CD1c-positive myeloid dendritic cell (primary cell): ENCODE results near the gene ATXN7L2.

Experiments
- DNase-seq: peaks from one replicate; pipeline ENCODE4 v3.0.0-alpha.2; 2016; ENCODE audit errors: extremely low spot score

ATXN7L2 gene

GRCh38 chr1:109476825-109477224 is 6.9 kb upstream of the ATXN7L2 start:
- no peak for DNase-seq

- no peak for DNase-seq
Observed at GRCh38 chr1:109477821-109478220, 5.9 kb upstream of the ATXN7L2 start.

GRCh38 chr1:109478806-109479205 is 4.9 kb upstream of the ATXN7L2 start:
- no peak for DNase-seq

- DNase-seq: no peak
Observed at GRCh38 chr1:109479311-109479710, 4.4 kb upstream of the ATXN7L2 start.

GRCh38 chr1:109479901-109480300 is 3.8 kb upstream of the ATXN7L2 start:
- DNase-seq: no peak

GRCh38 chr1:109481646-109482045 is 2.1 kb upstream of the ATXN7L2 start:
- DNase-seq: no peak

- DNase-seq: no peak
Observed at GRCh38 chr1:109482242-109482641, 1.5 kb upstream of the ATXN7L2 start.

GRCh38 chr1:109482791-109483671 is 674 bp upstream of the ATXN7L2 start:
- DNase-seq: no peak

- no peak for DNase-seq
Observed at GRCh38 chr1:109484519-109484975, 842 bp downstream of the ATXN7L2 start.

GRCh38 chr1:109485001-109485400 is 1.3 kb downstream of the ATXN7L2 start:
- DNase-seq: no peak

GRCh38 chr1:109487261-109487660 is 3.6 kb downstream of the ATXN7L2 start:
- DNase-seq: no peak

- DNase-seq: no peak
Observed at GRCh38 chr1:109488201-109488600, 4.5 kb downstream of the ATXN7L2 start.

- DNase-seq: no peak
Observed at GRCh38 chr1:109488696-109489095, 5.0 kb downstream of the ATXN7L2 start.

GRCh38 chr1:109490029-109490933 is 6.6 kb downstream of the ATXN7L2 start:
- DNase-seq: peak; percentile 76

GRCh38 chr1:109490934-109491302 is 7.2 kb downstream of the ATXN7L2 start:
- DNase-seq: no peak

- no peak for DNase-seq
Observed at GRCh38 chr1:109491372-109491771, 7.7 kb downstream of the ATXN7L2 start.

- no peak for DNase-seq
Observed at GRCh38 chr1:109492779-109493178, 9.1 kb downstream of the ATXN7L2 start.

GRCh38 chr1:109493227-109493626 is 9.5 kb downstream of the ATXN7L2 start:
- DNase-seq: no peak

- DNase-seq: peak; percentile 95
Observed at GRCh38 chr1:109493805-109494539, 10.3 kb downstream of the ATXN7L2 start, which contains the start of gene CYB561D1. Gene CYB561D1, plus strand, starts transcription at chr1:109494094. Its CDS starts 46 bp downstream, at chr1:109494140.

GRCh38 chr1:109495738-109496137 is 12.0 kb downstream of the ATXN7L2 start:
- no peak for DNase-seq

GRCh38 chr1:109497449-109498160 is 13.9 kb downstream of the ATXN7L2 start:
- no peak for DNase-seq
